SK-N-SH (cell line): Measurements from ENCODE around the gene EGF.

Experiments used
- RAD21 ChIP-seq: IDR thresholded peaks from 2 replicates; pipeline ENCODE4 v1.6.1; 2012; ENCODE audit warnings: mild to moderate bottlenecking, low read length
- RFX5 ChIP-seq: IDR thresholded peaks from 2 replicates; pipeline ENCODE4 v1.6.1; 2012; ENCODE audit warnings: mild to moderate bottlenecking, improper control_type of control experiment, low read length
- SMC3 ChIP-seq: IDR thresholded peaks from 2 replicates; pipeline ENCODE4 v1.6.1; 2012; ENCODE audit warnings: low read depth, low read length, improper control_type of control experiment
- TCF12 ChIP-seq: IDR thresholded peaks from 2 replicates; pipeline ENCODE4 v1.4.0; 2012
- TF ChIP-seq, protein P1 (sequence below): fragments of 200-600 bp; sonication (generic); IDR thresholded peaks from 2 replicates; pipeline ENCODE4 v1.6.1; 2017; ENCODE audit warnings: antibody characterized with exemption, mild to moderate bottlenecking, moderate library complexity

- TF ChIP-seq, protein P1, sequence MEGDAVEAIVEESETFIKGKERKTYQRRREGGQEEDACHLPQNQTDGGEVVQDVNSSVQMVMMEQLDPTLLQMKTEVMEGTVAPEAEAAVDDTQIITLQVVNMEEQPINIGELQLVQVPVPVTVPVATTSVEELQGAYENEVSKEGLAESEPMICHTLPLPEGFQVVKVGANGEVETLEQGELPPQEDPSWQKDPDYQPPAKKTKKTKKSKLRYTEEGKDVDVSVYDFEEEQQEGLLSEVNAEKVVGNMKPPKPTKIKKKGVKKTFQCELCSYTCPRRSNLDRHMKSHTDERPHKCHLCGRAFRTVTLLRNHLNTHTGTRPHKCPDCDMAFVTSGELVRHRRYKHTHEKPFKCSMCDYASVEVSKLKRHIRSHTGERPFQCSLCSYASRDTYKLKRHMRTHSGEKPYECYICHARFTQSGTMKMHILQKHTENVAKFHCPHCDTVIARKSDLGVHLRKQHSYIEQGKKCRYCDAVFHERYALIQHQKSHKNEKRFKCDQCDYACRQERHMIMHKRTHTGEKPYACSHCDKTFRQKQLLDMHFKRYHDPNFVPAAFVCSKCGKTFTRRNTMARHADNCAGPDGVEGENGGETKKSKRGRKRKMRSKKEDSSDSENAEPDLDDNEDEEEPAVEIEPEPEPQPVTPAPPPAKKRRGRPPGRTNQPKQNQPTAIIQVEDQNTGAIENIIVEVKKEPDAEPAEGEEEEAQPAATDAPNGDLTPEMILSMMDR: no peak
- TF ChIP-seq SMC3 (no peak), RFX5 (no peak), TCF12 (no peak), RAD21 (no peak)
Observed at GRCh38 chr4:109925396-109925795, 12.7 kb downstream of the EGF start.
